Neural cell (in vitro differentiated cells): Measurements from ENCODE around the gene PTPRN2.

Source experiments
- CTCF ChIP-seq: fragments of 450-650 bp; IDR thresholded peaks from 2 replicates; pipeline ENCODE4 v1.5.1; 2014; ENCODE audit warnings: antibody characterized with exemption, mild to moderate bottlenecking, moderate library complexity; ENCODE audit not compliant: poor library complexity, severe bottlenecking
- EP300 ChIP-seq: fragments of 450-650 bp; conservative IDR thresholded peaks from 2 replicates; pipeline ENCODE4 v1.6.1; 2014; ENCODE audit warnings: antibody characterized with exemption, mild to moderate bottlenecking, moderate library complexity; ENCODE audit not compliant: poor library complexity, severe bottlenecking
- EZH2 ChIP-seq: fragments of 200-600, 300-800 bp; shearing (Covaris generic), sonication (generic); IDR thresholded peaks from 2 replicates; pipeline ENCODE4 v1.6.1; 2014; ENCODE audit warnings: antibody characterized with exemption, low read length, borderline replicate concordance, mild to moderate bottlenecking; ENCODE audit not compliant: insufficient read depth, poor library complexity, severe bottlenecking
- MXI1 ChIP-seq: fragments of 450-650 bp; conservative IDR thresholded peaks from 2 replicates; pipeline ENCODE4 v1.6.1; 2014; ENCODE audit warnings: antibody characterized with exemption, mild to moderate bottlenecking; ENCODE audit not compliant: poor library complexity, severe bottlenecking
- POLR2AphosphoS5 ChIP-seq: IDR thresholded peaks from 2 replicates; pipeline ENCODE4 v1.6.1; 2012
- RAD21 ChIP-seq: fragments of 450-650 bp; conservative IDR thresholded peaks from 2 replicates; pipeline ENCODE4 v1.6.1; 2014; ENCODE audit warnings: antibody characterized with exemption, mild to moderate bottlenecking, moderate library complexity
- REST ChIP-seq: IDR thresholded peaks from 2 replicates; pipeline ENCODE4 v1.6.1; 2012; ENCODE audit warnings: borderline replicate concordance
- SMC3 ChIP-seq: fragments of 450-650 bp; conservative IDR thresholded peaks from 2 replicates; pipeline ENCODE4 v1.6.1; 2014; ENCODE audit warnings: antibody characterized with exemption, mild to moderate bottlenecking, moderate library complexity; ENCODE audit not compliant: poor library complexity
- TAF1 ChIP-seq: IDR thresholded peaks from 2 replicates; pipeline ENCODE4 v1.6.1; 2012; ENCODE audit warnings: low read depth

- TF ChIP-seq CTCF, result no peak
- no peak for TF ChIP-seq EP300
- no peak for TF ChIP-seq SMC3
- TF ChIP-seq EZH2, result no peak
- TF ChIP-seq POLR2AphosphoS5, result no peak
- no peak for TF ChIP-seq REST
- TF ChIP-seq TAF1, result no peak
- TF ChIP-seq MXI1, result no peak
- TF ChIP-seq RAD21, result no peak
Measured at GRCh38 chr7:157674027-157674714, 913.5 kb downstream of the PTPRN2 start.
